ENCODE results near the gene DCBLD1.

- TF ChIP-seq CTCF (conservative IDR thresholded peaks at IDR 0.05; ENCODE audit: low read depth, low read length) (no peak), EZH2 (IDR thresholded peaks at IDR 0.05; ENCODE audit: borderline replicate concordance, low read depth, low read length, poor library complexity, severe bottlenecking) (no peak)
Measured at GRCh38 chr6:117591405-117591804, 108.9 kb downstream of the DCBLD1 start.

All from A673 (cell line).